Right ventricle myocardium superior (tissue), 1 donor: ENCODE results near the gene SMLR1. TPM values are rescaled to one million over a fixed set of nuclear protein-coding genes. Genes with fewer than 3 reads are reported as not detected.

Experiments used
- ATAC-seq: fragments of 200-7000 bp; cut with Tn5 transposase; one replicate; pipeline ENCODE4 v1.9.1; 2020; ENCODE audit warnings: mild to moderate bottlenecking; ENCODE audit not compliant: poor library complexity
- DNase-seq: peaks from one replicate; pipeline ENCODE4 v3.0.0-alpha.2; 2020
- intact Hi-C: fragments of 100-400 bp; cut with DNase I; formaldehyde crosslinking; loops from one replicate; pipeline ENCODE4 v1.11.2; 2022
- total RNA-seq: library from RNA; stranded (reverse); fragmentation: NEBNext Ultra II Directional; extraction: Animal tissue kit (Norgen Biotek cat#: 25700); gene quantifications from one replicate; pipeline ENCODE4 v1.2.1, GENCODE V29; 2021
- donor health status: DM: no; HTN: yes; CAD: no; lungs with severe emphysema.

SMLR1 gene
- total RNA-seq, 1 donor from 2014 or later = not detected

- DNase-seq = no peak
- ATAC-seq = no peak
- intact Hi-C loops = no loop called here
These were observed 11.8 kb upstream of the SMLR1 start for GRCh38 chr6:130815200-130816071.

GRCh38 chr6:130822736-130823135 lies 4.5 kb upstream of the SMLR1 start:
- ATAC-seq (no peak), DNase-seq (no peak)
- intact Hi-C loops = no loop called here

- ATAC-seq = no peak
- intact Hi-C loops = no loop called here
- DNase-seq = no peak
These were observed 2.1 kb upstream of the SMLR1 start for GRCh38 chr6:130824978-130825694.

DNA sequence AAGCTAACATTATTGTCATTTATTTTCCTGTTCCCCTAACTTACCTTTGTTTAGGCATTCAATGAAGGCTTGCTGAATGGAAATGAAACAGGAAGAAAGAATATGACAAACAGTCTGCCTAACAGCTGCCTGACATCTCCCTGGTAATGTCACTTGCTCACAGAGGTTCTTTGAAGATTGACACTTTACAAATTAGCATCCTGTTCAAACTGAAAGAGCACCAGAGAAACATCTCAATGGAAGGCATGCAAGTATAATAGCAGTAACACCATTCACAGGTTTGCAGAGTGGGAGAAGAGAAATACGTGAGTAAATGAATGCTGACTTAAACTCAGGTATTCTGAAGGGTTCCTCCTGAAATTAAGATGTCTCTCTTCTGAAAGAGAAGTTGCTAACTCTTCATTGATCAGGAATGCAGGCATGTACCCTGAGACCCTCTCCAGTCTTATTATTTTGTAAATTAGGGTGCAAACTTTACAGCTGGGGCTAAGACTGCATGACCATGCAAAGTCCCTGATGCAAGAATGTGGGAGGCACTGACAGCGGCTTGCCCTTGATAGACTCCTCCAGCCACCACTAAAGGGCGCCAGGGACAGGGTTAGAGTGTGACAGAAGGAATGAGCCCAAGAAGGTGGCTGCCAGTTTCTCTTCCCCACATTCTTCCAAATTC lies 1.3 kb upstream of the SMLR1 start:
- DNase-seq = no peak
- intact Hi-C loops = no loop called here
- ATAC-seq = no peak

DNA sequence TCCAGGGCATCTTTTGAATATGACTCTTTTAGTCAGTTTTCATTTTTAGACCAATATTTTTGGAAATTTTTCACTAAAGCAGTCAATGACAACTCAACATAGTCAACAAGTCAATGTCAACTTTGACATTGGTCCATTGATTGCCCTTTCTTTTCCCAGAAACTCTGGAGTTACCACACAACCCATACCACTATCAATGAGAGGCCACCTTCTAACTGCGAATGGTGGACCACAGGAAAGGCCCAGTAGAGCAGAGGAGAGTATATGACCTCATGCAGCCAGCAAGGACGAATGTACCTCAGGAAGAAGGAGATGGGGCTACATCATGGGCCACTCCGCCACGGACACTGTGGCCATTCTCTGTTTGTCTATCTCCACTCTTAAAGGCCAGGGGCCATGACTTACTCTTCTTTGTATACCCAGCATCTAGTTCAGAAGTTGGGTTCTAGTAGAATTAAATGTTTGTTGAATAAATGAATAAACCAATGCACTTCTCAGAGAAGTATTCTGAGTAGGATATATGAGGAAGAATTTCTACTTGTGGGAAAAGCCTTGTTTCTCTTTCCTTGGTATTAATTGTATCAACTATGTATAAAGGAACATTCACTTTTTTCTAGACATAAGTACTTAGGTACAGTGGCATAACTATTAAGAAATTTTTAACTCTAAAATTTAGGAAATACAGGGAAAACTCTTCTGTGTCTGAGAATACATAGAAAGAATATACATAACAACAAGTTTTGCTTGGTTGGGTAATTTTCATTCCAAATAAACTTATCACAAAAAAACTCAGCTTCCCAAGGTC lies 562 bp upstream of the SMLR1 start:
- ATAC-seq (no peak), DNase-seq (no peak)
- intact Hi-C loops = no loop called here

DNA sequence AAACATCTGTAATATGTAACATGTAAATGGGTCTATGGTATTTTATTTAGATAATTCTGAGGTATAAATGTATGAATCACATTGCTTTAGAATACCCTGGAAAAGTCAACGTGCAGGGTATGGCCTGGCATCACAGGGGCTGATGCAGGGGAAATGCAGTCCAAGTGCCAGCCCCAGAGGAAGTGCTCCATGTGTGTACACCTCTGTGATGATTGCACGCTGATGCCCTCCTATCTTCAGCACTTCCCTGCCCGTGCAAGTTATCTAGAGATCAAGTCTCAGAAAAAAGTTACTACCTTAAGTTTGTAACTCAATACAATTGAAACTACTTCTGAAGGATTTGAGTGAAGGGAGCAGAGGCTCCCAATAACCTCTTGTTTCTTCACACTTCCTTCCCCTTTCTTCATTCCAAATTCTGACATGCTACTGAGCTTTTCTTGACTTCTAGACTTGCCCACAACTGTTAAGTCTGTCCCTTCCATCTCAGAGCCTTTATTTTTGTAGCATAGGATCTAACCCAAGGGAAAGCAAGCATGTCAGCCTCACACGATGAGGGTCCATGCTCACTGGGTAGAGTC lies 2.2 kb downstream of the SMLR1 start:
- no peak for ATAC-seq
- intact Hi-C loops = no loop called here
- no peak for DNase-seq

DNA sequence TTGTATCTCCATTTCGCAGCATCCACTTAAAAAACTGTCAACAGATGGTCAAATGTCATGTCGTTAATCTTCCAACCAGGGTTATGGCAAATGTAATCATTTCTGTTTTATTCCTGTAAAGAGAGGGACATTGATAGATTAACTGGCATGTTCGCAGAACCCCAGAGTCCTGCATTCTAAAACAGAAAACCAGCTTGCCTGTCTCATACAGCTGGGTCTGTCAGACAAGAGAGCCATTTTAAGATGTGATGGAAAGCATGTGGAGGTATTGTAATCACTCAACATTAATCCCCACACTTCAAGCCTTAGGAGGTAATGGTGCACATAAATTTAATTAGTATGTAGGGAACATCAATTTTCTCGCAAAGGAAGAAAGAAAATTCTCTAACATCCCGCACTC lies 4.4 kb downstream of the SMLR1 start:
- DNase-seq (no peak), ATAC-seq (no peak)
- intact Hi-C loops = no loop called here

DNA sequence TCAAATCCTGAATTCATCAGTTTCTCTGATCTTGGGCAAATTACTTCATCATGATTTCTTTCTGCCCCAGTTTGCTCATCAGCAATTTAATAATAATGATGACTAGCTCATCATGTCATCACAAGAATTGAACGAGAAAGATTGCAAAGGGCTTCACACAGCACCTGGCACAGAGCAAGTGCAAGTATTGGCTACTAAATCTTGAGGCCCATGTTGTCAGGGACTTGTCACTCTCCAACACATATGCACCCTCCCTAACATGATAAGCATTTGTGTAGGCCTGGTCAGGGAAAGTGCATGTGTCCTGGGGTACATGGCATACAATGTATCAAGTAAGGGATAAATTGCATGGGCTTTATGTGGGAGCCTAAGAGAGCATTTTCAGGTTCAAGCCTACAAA lies 6.4 kb downstream of the SMLR1 start:
- DNase-seq = no peak
- no peak for ATAC-seq
- intact Hi-C loops = no loop called here

DNA sequence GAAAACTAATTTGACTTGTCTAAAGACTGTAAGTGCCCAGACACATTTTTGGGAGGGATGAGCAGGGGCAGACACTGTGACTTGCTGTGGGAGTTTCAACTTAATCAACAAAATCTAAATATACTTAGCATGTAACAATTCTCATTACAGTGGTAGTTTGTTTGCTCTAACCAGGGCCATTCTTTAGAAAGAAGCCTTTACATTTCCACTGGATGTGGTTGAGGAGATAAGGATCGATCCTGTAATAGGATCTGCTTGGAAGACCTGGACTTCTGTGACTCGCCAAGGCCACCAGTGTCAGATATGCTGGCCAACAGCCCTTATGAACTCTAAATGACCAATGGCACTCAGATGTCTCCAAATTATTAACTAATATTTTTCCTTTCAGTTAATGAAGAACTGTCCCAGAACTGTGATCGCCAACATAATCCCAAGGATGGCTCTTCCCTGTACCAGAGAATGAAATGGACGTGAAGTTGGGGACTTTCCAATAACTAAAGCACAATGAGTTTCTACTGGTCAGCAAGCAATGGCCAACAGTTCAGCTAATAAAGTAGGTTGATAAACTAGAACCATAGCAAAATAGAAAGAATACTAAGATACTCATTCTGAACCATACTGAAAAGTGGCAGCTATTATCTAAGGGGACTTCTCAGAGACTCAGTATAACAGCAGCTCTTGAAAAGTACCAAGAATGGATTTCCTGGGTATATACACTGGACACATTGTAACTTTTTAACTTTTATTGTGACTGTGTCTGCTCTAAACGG lies 7.5 kb downstream of the SMLR1 start:
- no peak for ATAC-seq
- intact Hi-C loops = no loop called here

GRCh38 chr6:130836055-130836640 lies 8.9 kb downstream of the SMLR1 start:
- no peak for ATAC-seq
- intact Hi-C loops = no loop called here
- DNase-seq = no peak

More for the DNA sequence above, 7.5 kb downstream of the SMLR1 start:
- no peak for DNase-seq

DNA sequence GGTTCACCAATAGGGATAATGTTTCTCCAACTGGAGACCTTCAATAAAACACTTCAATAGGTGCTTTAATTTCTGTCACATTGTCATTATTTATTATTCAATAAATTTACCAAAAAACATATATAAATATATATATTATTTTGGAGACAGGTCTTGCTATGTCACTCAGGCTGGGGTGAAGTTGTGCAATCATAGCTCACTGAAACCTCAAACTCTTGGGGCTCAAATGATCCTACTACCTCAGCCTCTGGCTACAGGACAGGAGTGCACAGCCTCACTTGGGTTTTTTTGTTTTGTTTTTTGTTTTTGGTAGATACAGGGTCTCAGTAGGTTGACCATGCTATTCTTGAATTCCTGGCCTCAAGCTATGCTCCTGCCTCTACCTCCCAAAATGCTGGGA lies 9.9 kb downstream of the SMLR1 start:
- ATAC-seq (no peak), DNase-seq (no peak)
- intact Hi-C loops = no loop called here

- peak; percentile 22 for ATAC-seq
- intact Hi-C loops = no loop called here
These were observed 11.1 kb downstream of the SMLR1 start for GRCh38 chr6:130838250-130838860.

DNA sequence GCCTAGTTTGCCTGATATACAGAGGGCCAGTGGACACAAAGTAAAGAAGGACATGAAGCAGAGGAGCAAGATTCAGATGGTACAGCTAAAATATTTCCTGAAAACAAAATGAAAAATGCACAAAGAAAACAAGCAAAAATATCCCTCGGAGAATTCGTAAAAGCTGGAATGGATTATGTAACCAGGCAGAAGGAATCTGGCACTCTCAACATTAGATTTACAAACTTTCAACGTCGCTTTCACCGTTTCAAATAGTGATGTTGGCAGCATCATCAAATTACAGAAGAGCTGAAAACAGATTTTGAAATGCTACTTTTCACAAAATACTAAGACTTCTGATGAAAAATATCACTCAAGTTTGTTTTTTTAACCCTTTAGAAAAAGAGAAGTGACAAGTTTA lies 11.7 kb downstream of the SMLR1 start:
- intact Hi-C loops = no loop called here
- DNase-seq = no peak
- peak; percentile 38 for ATAC-seq

More at GRCh38 chr6:130838250-130838860, 11.1 kb downstream of the SMLR1 start:
- DNase-seq = no peak

DNA sequence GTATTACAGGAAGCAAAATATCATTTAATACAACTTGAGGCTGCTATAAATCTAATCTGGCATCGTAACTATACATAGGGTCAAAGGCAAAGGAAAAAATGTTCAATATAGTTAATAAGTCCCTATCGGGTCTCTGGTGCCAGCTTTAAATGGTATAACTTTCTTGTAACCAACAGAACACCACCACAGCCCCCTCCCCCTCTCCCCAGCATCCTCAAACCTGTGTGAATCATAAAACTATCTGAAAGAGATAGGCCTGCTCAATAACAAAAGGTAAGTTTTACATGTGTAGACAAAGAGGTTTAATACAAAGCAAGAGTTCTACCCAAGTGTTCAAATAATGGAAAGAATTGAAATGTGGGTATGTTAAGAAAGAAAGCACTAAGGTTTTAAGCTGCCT lies 12.2 kb downstream of the SMLR1 start:
- ATAC-seq = no peak
- intact Hi-C loops = no loop called here
- DNase-seq = no peak

DNA sequence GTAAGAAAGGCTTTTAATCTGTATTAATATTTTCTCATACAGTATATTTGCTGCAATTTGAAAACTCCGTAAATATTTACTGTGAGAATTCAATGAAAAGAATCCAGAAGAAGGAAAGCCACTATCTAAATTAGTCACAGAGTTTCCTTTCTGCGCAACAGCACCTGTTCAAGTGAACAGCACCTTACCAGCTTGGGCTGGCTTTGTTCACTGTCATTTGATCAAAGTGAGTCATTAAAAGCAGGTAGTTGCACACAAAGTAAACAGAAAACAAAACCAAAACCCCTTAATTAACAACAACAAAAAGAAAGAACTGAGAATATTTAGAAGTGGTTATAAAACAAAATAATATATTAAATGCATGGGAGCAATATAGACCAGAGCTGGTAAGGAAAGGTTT lies 12.8 kb downstream of the SMLR1 start:
- intact Hi-C loops = no loop called here
- ATAC-seq (no peak), DNase-seq (no peak)

GRCh38 chr6:130841128-130841728 lies 14.0 kb downstream of the SMLR1 start:
- ATAC-seq (no peak), DNase-seq (no peak)
- intact Hi-C loops = no loop called here
